Subcutaneous abdominal adipose tissue (tissue), 5 donors: ENCODE measurements around the gene ZKSCAN8.
A peak's percentile ranks its signal among the peaks of the same experiment; 100 is the strongest.

Experiments
- H3K27ac ChIP-seq: one replicate; pipeline ENCODE4 v1.7.0; 2013; ENCODE audit warnings: low read depth, mild to moderate bottlenecking, inconsistent platforms, low read length, moderate library complexity
- H3K27me3 ChIP-seq, 5 donors: one replicate each; pipeline ENCODE4 v1.7.0; 2013; ENCODE audit warnings: low read length in 5 of 5, inconsistent platforms in 1 of 5; ENCODE audit not compliant: control insufficient read depth in 5 of 5, insufficient read depth in 4 of 5
- H3K36me3 ChIP-seq, 5 donors: one replicate each; pipeline ENCODE4 v1.7.0; 2013; ENCODE audit warnings: low read length in 5 of 5; ENCODE audit not compliant: control insufficient read depth in 5 of 5, insufficient read depth in 5 of 5
- H3K4me1 ChIP-seq, 5 donors: one replicate each; pipeline ENCODE4 v1.7.0; 2013; ENCODE audit warnings: low read length in 5 of 5, mild to moderate bottlenecking in 3 of 5, moderate library complexity in 1 of 5; ENCODE audit not compliant: control insufficient read depth in 5 of 5, insufficient read depth in 5 of 5
- H3K4me3 ChIP-seq, 5 donors: one replicate each; pipeline ENCODE4 v1.7.0; 2013; ENCODE audit warnings: low read length in 5 of 5, low read depth in 1 of 5
- H3K9ac ChIP-seq, 5 donors: one replicate each; pipeline ENCODE4 v1.7.0; 2013; ENCODE audit warnings: low read length in 5 of 5, mild to moderate bottlenecking in 4 of 5, moderate library complexity in 3 of 5
- H3K9me3 ChIP-seq, 5 donors: one replicate each; pipeline ENCODE4 v1.7.0; 2013; ENCODE audit warnings: low read length in 5 of 5; ENCODE audit not compliant: control insufficient read depth in 5 of 5
- donor health status: healthy.
- donor health status: healthy.
- donor health status: healthy.
- donor health status: healthy.
- donor health status: healthy.

ZKSCAN8 gene

DNA sequence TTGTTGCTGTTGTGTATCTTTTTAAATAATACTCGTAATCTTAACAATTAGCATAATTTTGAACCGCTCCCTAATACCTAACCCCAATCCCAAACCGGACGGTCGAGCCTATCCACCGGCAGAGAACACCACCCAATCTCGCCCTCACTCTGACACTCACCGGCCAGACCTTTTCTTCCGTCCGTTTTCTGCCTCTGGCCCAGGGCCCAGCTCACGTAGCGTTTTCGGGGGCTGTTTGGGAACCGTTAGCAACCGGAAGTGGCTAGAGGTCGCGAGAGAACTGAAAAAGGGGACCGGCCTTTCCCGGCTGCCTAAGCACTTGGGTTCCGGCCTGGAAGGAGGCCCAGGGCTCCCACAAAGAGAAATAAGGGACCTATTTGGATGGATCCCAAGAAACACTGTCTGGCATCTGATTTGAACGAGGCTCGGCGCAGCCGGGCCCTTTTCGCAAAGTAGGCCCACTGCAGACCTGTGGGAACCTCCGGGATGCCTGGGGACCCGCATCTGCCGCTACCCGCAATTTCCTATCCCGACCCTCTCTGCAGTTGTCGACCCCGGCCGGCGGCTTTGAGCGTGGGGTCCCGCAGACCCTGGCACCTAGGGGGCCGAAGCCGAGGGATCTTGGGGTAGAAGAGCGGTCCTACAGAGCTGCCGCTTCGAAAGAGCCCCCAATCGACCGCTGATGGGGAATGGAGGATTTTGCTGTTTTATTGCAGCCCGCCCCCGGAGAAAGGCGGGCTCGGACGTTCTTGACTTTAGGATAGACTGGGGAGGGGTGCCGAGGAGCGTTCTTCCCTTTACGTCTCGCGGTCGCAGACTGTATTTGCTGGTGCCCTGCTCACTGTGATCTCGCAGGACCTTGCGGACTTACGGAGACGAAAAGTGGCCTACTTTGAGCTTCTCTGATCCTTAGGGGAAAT is 4.8 kb upstream of the ZKSCAN8 start:
- H3K9me3 ChIP-seq, result no peaks in the 10 kb centered on the region

DNA sequence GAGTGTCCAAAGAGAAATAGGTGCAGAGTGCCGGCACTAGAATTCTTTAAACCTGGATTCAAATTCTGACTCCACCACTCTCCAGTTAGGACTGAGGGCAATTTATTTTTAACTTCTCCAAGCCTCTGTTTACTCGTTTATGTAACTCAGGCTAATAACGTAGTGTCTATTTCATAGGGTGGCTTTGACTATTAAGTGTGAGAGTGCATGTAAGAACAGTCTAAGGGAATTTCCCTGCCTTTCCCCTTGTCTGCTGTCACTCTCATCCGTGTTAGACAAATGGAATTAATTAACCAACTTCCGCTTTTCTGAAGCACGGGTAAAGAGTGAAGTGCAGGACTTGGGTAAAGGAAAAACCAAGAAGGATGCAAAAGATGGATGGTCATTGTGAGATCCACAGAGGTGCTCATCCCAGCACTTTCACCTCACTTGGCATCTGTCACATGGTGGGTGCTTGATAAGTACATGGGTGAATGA is 4.1 kb upstream of the ZKSCAN8 start:
- Histone ChIP-seq H3K9me3 (no peaks in the 10 kb centered on the region), H3K4me1 (peaks cover 5 to 51% (median 34%) of the 10 kb centered on the region in 5 donors), H3K4me3 (peak overlapping the region; percentile 70 to 93 (median 80)), H3K9ac (peak overlapping the region; percentile 85 to 98 (median 96)), H3K27ac (peak overlapping the region; percentile 92), H3K27me3 (no peaks in the 10 kb centered on the region), H3K36me3 (peaks cover 0 to 5% (median 5%) of the 10 kb centered on the region in 5 donors)

More for the DNA sequence above, 4.8 kb upstream of the ZKSCAN8 start:
- H3K27me3 ChIP-seq, result no peaks in the 10 kb centered on the region
- H3K4me1 ChIP-seq, result peaks cover 5 to 45% (median 28%) of the 10 kb centered on the region in 5 donors
- peaks cover 0 to 7% (median 5%) of the 10 kb centered on the region in 5 donors for H3K36me3 ChIP-seq
- peak overlapping the region; percentile 70 to 93 (median 80) for H3K4me3 ChIP-seq
- peak overlapping the region; percentile 92 for H3K27ac ChIP-seq
- H3K9ac ChIP-seq, result peak overlapping the region; percentile 92 to 98 (median 97)

DNA sequence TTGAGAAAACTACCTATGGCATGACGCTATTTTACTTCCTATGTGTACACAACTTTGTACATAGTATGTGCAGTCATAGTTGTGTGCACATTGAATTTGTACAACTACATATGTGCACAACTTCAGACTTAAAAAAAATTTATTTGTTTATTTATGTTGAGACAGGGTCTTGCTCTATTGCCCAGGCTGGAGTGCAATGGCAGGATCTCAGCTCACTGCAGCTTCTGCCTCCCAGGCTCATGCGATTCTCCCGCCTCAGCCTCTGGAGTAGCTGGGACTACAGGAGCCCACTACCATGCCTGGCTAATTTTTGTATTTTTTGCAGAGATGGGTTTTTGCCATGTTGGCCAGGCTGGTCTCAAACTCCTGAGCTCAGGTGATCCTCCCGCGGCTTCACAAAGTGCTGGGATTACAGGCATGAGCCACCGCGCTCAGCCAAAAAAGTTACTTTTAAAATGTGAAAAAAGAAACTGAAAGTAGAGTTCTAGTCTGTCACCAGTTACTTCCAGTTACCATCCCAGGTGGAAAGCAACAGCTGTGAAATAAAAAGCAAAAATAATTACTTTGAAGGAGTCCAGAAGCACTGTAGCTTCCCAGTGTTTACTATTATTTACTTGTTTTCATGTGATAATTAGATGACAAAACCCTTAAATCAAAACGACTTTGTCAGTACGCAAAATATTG is 1.7 kb upstream of the ZKSCAN8 start:
- no peaks in the 10 kb centered on the region for H3K9me3 ChIP-seq
- peak overlapping the region in 2 of 5 donors; percentile 20 to 40 for H3K9ac ChIP-seq
- no peaks in the 10 kb centered on the region for H3K27me3 ChIP-seq
- H3K27ac ChIP-seq, result no peak overlapping the region
- H3K4me1 ChIP-seq, result peaks cover 5 to 50% (median 41%) of the 10 kb centered on the region in 5 donors
- H3K36me3 ChIP-seq, result peaks cover 0 to 3% (median 0%) of the 10 kb centered on the region in 5 donors
- H3K4me3 ChIP-seq, result peak overlapping the region in 1 of 5 donors; percentile 45

DNA sequence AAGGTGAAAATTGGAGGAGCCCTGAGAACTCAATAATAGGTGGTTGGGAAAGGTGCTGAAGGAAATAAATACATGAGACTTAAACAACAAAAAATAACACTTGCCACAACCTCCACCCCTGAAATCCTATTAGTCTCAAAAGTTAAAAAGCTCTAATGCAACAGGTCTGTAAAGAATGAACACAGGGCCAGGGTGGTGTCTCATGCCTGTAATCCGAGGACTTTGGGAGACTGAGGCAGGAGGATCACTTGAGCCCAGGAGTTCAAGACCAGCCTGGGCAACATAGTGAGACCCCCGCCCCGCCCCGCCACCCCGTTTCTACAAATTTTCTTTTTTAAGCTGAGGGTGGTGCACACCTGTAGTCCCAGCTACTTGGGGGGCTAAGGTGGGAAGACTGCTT is 1.1 kb upstream of the ZKSCAN8 start:
- H3K9me3 ChIP-seq, result no peaks in the 10 kb centered on the region
- H3K4me3 ChIP-seq, result peak overlapping the region in 1 of 5 donors; percentile 45
- H3K4me1 ChIP-seq, result peaks cover 3 to 44% (median 36%) of the 10 kb centered on the region in 5 donors
- peak overlapping the region in 1 of 5 donors; percentile 20 for H3K9ac ChIP-seq
- peaks cover 0 to 6% (median 3%) of the 10 kb centered on the region in 5 donors for H3K36me3 ChIP-seq
- no peak overlapping the region for H3K27ac ChIP-seq
- H3K27me3 ChIP-seq, result no peaks in the 10 kb centered on the region

DNA sequence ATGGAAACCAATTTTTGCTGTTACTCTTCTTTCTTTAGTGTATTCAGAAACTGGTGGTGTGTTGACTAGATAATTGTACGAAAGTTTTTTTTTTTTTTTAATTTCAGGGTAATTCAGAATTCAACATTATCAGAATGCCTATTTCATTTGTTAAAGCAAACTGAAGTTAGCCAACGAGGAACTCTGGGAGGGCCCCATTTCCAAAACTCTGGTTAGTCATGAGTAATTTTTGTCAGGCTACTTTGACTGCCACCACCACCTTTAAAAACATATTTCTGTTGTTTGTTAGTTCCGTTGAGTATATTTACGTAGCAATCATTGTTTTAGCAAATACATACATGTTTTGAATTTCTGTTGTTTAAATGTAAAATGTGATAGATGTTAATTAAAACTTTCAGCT is 763 bp downstream of the ZKSCAN8 start:
- Histone ChIP-seq H3K4me3 (peak overlapping the region; percentile 96 to 99 (median 98)), H3K27me3 (no peaks in the 10 kb centered on the region), H3K4me1 (peaks cover 3 to 33% (median 25%) of the 10 kb centered on the region in 5 donors), H3K9ac (peak overlapping the region; percentile 94 to 98 (median 98)), H3K36me3 (peaks cover 0 to 13% (median 6%) of the 10 kb centered on the region in 5 donors), H3K27ac (peak overlapping the region; percentile 81), H3K9me3 (no peaks in the 10 kb centered on the region)

DNA sequence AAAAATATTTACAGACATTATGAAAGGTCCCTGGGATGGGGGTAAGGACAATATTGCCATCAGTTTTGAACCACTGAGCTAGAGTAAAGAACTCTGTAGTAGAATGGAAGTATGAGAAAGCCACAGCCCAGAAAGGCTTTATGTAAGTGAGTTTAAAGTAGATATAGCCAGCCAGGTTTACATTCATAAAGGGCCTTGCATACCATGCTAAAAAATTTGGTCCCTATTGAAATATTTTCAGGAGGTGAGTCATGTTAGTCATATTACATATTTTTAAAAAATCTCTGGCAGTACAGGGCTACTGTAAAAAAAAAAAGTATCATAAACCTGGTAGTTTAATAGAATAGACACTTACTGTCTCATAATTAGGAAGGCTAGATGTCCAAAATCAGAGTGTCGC is 3.5 kb downstream of the ZKSCAN8 start:
- Histone ChIP-seq H3K4me3 (no peak overlapping the region), H3K4me1 (peaks cover 3 to 25% (median 19%) of the 10 kb centered on the region in 5 donors), H3K9ac (no peak overlapping the region), H3K36me3 (peaks cover 21 to 36% (median 28%) of the 10 kb centered on the region in 5 donors), H3K27me3 (no peaks in the 10 kb centered on the region), H3K27ac (no peak overlapping the region), H3K9me3 (no peaks in the 10 kb centered on the region)

DNA sequence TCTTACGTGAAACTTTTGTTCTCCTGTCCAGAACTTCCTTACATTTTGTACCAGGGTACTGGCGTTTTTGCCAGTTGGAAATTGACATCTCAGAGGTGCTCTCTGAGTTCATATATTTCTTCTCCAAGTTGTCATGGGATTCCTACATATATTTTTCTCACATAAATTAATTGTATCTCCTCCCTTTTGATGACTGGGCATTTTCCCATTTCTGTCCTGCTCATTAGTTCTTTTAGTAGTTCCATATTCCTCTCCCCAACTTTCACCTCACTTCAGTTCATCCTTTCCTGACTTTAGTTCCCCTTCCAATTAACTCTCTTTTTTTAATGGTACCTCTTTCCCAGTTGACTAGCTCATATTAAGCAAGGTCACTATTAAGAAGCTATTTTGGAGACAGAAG is 10.8 kb downstream of the ZKSCAN8 start:
- Histone ChIP-seq H3K36me3 (peaks cover 72 to 92% (median 82%) of the 10 kb centered on the region in 5 donors), H3K9me3 (no peaks in the 10 kb centered on the region), H3K27ac (no peak overlapping the region), H3K9ac (no peak overlapping the region), H3K27me3 (peaks cover 0 to 4% (median 0%) of the 10 kb centered on the region in 5 donors), H3K4me3 (no peak overlapping the region), H3K4me1 (peaks cover 0 to 9% (median 0%) of the 10 kb centered on the region in 5 donors)

DNA sequence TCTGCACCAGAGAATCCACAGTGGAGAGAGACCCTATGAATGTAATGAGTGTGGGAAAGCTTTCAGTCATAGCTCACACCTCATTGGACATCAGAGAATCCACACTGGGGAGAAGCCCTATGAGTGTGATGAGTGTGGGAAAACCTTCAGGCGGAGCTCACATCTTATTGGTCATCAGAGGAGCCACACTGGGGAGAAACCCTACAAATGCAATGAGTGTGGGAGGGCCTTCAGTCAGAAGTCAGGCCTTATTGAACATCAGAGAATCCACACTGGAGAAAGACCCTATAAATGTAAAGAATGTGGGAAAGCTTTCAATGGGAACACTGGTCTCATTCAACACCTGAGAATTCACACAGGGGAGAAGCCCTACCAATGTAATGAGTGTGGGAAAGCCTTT is 11.9 kb downstream of the ZKSCAN8 start:
- H3K36me3 ChIP-seq, result peaks cover 66 to 89% (median 79%) of the 10 kb centered on the region in 5 donors
- H3K27ac ChIP-seq, result no peak overlapping the region
- no peak overlapping the region for H3K4me3 ChIP-seq
- no peaks in the 10 kb centered on the region for H3K9me3 ChIP-seq
- H3K9ac ChIP-seq, result no peak overlapping the region
- H3K27me3 ChIP-seq, result peaks cover 0 to 4% (median 0%) of the 10 kb centered on the region in 5 donors
- H3K4me1 ChIP-seq, result peaks cover 0 to 9% (median 0%) of the 10 kb centered on the region in 5 donors

DNA sequence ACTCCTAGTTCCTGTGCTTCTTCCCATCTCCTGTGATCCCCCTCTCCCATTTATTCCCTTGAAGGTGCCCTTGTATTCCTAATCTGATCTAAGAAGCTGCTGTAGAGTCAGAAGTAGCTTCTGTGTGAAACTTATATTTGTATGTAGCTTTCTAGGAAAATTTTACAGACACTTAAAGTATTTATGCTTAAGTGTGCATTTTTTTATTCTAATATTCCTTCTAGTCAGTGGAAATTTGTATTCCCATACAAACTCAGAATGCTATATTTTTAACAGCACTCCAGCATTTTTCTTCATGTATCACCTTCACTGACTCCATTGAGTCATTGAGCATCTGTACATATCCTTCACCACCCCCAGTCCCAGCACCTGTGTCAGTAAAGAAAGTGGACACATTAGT is 12.7 kb downstream of the ZKSCAN8 start:
- H3K27ac ChIP-seq, result no peak overlapping the region
- no peak overlapping the region for H3K4me3 ChIP-seq
- peaks cover 58 to 87% (median 71%) of the 10 kb centered on the region in 5 donors for H3K36me3 ChIP-seq
- H3K9ac ChIP-seq, result no peak overlapping the region
- peaks cover 0 to 9% (median 0%) of the 10 kb centered on the region in 5 donors for H3K4me1 ChIP-seq
- no peaks in the 10 kb centered on the region for H3K9me3 ChIP-seq
- H3K27me3 ChIP-seq, result peaks cover 0 to 4% (median 0%) of the 10 kb centered on the region in 5 donors
